GM12878 (cell line): Measurements from ENCODE around the gene ATP13A5.

ENCODE experiments used
- CHD4 ChIP-seq: fragments of 200-600 bp; sonication (generic); IDR thresholded peaks from 2 replicates; pipeline ENCODE4 v1.6.1; 2016; ENCODE audit warnings: mild to moderate bottlenecking
- JUNB ChIP-seq: IDR thresholded peaks from 2 replicates; pipeline ENCODE4 v1.6.1; 2016; ENCODE audit warnings: antibody characterized with exemption, mild to moderate bottlenecking
- ZNF207 ChIP-seq: fragments of 450-650 bp; IDR thresholded peaks from 2 replicates; pipeline ENCODE4 v1.6.1; 2014; ENCODE audit warnings: antibody characterized with exemption, mild to moderate bottlenecking, borderline replicate concordance
- TF ChIP-seq, protein P1 (sequence below): IDR thresholded peaks from 2 replicates; pipeline ENCODE4 v1.6.1; 2012; ENCODE audit warnings: low read depth, low read length, improper control_type of control experiment

DNA sequence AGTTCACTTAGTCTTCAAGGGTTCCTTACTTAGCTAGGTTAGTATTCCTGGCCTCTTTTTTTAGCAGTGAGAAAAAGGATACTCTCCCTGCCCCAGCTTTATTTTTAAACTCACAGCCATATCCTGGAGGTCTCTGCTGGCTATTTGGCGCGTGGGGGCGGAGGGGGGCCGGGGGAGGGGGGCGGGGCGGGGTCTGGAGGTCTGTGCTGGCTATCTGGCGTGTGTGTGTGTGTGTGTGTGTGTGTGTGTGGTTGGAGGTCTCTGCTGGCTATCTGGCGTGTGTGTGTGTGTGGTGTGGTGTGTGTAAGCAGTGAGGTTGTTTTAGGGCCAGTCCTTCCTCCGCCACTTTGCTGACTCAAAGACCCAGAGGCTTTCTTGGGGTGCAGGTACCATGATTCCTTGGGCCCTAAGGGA, 138.1 kb downstream of the ATP13A5 start:
- no peak for TF ChIP-seq ZNF207
- no peak for TF ChIP-seq JUNB
- TF ChIP-seq, protein P1, sequence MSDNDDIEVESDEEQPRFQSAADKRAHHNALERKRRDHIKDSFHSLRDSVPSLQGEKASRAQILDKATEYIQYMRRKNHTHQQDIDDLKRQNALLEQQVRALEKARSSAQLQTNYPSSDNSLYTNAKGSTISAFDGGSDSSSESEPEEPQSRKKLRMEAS = no peak
- TF ChIP-seq CHD4 = no peak
